ENCODE data around the gene MAP2K3.

DNA sequence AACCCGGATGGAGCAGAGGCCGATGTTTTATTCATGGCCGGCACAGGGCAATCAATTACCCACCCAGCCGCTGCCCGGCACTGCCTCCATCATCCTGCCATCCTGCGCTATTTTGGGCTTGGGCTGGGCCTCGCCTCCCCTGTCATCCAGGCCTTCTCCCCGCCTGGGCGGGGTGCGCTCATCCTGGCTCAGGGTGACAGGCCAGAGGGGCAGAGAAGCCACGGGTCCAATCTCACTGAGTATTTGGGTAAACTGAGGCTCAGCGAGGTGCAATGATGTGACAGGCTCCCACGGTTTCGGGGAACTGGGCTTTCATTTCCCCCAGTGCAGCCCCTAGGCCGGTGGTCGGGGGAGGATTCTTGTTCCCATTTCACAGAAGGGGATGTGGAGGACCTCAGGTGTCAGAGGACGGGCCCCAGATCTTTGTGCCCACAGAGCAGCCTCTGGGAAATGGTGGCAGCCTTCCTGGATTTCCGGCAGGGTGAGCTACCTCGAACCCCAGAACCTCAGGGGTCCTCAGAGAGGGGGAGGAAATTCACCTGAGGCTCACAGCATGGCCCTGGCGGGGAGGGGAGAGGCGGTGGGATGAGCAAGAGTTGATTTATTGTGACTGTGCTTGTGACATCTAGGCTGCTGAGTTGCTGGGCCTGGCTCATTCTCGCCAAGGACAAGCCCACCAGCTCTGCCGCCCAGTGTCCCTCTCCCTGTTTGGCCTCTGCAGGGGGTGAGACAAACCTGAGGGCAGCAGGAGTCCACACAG is 67.9 kb downstream of the MAP2K3 start:
- TF ChIP-seq, protein P1, sequence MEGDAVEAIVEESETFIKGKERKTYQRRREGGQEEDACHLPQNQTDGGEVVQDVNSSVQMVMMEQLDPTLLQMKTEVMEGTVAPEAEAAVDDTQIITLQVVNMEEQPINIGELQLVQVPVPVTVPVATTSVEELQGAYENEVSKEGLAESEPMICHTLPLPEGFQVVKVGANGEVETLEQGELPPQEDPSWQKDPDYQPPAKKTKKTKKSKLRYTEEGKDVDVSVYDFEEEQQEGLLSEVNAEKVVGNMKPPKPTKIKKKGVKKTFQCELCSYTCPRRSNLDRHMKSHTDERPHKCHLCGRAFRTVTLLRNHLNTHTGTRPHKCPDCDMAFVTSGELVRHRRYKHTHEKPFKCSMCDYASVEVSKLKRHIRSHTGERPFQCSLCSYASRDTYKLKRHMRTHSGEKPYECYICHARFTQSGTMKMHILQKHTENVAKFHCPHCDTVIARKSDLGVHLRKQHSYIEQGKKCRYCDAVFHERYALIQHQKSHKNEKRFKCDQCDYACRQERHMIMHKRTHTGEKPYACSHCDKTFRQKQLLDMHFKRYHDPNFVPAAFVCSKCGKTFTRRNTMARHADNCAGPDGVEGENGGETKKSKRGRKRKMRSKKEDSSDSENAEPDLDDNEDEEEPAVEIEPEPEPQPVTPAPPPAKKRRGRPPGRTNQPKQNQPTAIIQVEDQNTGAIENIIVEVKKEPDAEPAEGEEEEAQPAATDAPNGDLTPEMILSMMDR (conservative IDR thresholded peaks at IDR 0.05; ENCODE audit: low read length) = no peak
- no peak for TF ChIP-seq EZH2phosphoT487 (IDR thresholded peaks at IDR 0.05; ENCODE audit: borderline replicate concordance, low read depth, low read length)
